Keratinocyte (primary cell): ENCODE results near the gene PCNX1. TPM values are rescaled to one million over a fixed set of nuclear protein-coding genes. Genes with fewer than 3 reads are reported as not detected.

Experiments used
- DNase-seq: peaks from one replicate; pipeline ENCODE4 v3.0.0-alpha.2; 2011; ENCODE audit warnings: low read depth, missing footprints, low spot score
- FAIRE-seq: peaks from 2 replicates; lab custom pipeline; 2011; peaks lifted over from hg19 to GRCh38; lab: Jason Lieb, UNC
- H2AFZ ChIP-seq: 2 replicates; pipeline ENCODE4 v1.6.0; 2012; ENCODE audit warnings: low read length, control low read depth, inconsistent platforms; ENCODE audit not compliant: control insufficient read depth
- H3K27ac ChIP-seq: 2 replicates; pipeline ENCODE4 v1.5.1; 2011; ENCODE audit warnings: low read length; ENCODE audit not compliant: control insufficient read depth, insufficient read depth
- H3K27me3 ChIP-seq: 3 replicates; pipeline ENCODE4 v1.6.0; 2011; ENCODE audit warnings: low read length; ENCODE audit not compliant: control insufficient read depth, insufficient read depth; ENCODE audit errors: extremely low read depth
- H3K36me3 ChIP-seq, 2 experiments: 2 replicates in 1 of 2; 3 replicates in 1 of 2; pipeline ENCODE4 v1.5.1; 2011; ENCODE audit warnings: low read length in 2 of 2, mild to moderate bottlenecking in 1 of 2; ENCODE audit not compliant: control insufficient read depth in 2 of 2, insufficient read depth in 2 of 2; ENCODE audit errors: extremely low read depth in 1 of 2
- H3K4me1 ChIP-seq: 3 replicates; pipeline ENCODE4 v1.5.1; 2011; ENCODE audit warnings: low read length; ENCODE audit not compliant: control insufficient read depth, insufficient read depth; ENCODE audit errors: extremely low read depth
- H3K4me2 ChIP-seq: 3 replicates; pipeline ENCODE4 v1.6.0; 2011; ENCODE audit warnings: low read depth, low read length; ENCODE audit not compliant: control insufficient read depth, insufficient read depth; ENCODE audit errors: extremely low read depth
- H3K4me3 ChIP-seq, 3 experiments: fragments of 200-600 bp in 1 of 3; sonication (generic) in 1 of 3; 2 replicates in 2 of 3; 3 replicates in 1 of 3; pipeline ENCODE4 v1.5.1; 2011 to 2016; ENCODE audit warnings: low read length in 3 of 3, mild to moderate bottlenecking in 3 of 3, control low read depth in 2 of 3, inconsistent platforms in 1 of 3, low read depth in 1 of 3, mixed read lengths in 1 of 3, mixed run types in 1 of 3, moderate library complexity in 1 of 3; ENCODE audit not compliant: control insufficient read depth in 2 of 3, insufficient read depth in 2 of 3; ENCODE audit errors: extremely low read depth in 1 of 3
- H3K79me2 ChIP-seq: 2 replicates; pipeline ENCODE4 v1.6.0; 2012; ENCODE audit warnings: low read length; ENCODE audit not compliant: control insufficient read depth, insufficient read depth
- H3K9ac ChIP-seq: 3 replicates; pipeline ENCODE4 v1.6.0; 2011; ENCODE audit warnings: low read length; ENCODE audit not compliant: control insufficient read depth, insufficient read depth; ENCODE audit errors: extremely low read depth
- H3K9me1 ChIP-seq: 3 replicates; pipeline ENCODE4 v1.6.0; 2011; ENCODE audit warnings: low read length; ENCODE audit not compliant: control insufficient read depth, insufficient read depth; ENCODE audit errors: extremely low read depth
- H3K9me3 ChIP-seq: 2 replicates; pipeline ENCODE4 v1.5.1; 2012; ENCODE audit warnings: low read depth, low read length; ENCODE audit not compliant: control insufficient read depth
- H4K20me1 ChIP-seq: 3 replicates; pipeline ENCODE4 v1.6.0; 2011; ENCODE audit warnings: low read length; ENCODE audit not compliant: control insufficient read depth, insufficient read depth; ENCODE audit errors: extremely low read depth
- EZH2 ChIP-seq: IDR thresholded peaks from one replicate; pipeline ENCODE4 v1.6.1; 2012; ENCODE audit warnings: inconsistent platforms, mild to moderate bottlenecking, low read length, moderate library complexity
- dilution Hi-C: fragments of 300-500 bp; cut with MboI; formaldehyde crosslinking; loops from one replicate; pipeline ENCODE4 v1.7.0; 2020; ENCODE audit warnings: low sequenced_read_pairs; ENCODE audit not compliant: extremely low pct_ligation_motif_present
- polyA minus RNA-seq, 3 experiments: library from RNA; depleted of rRNA, polyadenylated mRNA; stranded (reverse); fragments of >200 nt; gene quantifications; 1 replicate in 1 of 3; 2 replicates in 1 of 3; 3 replicates in 1 of 3; pipeline ENCODE4 v1.2.3, GENCODE V29; 2011
- polyA plus RNA-seq, 5 experiments: library from polyadenylated mRNA; depleted of rRNA in 3 of 5; stranded (reverse) in 3 of 5; stranded (forward) in 1 of 5; unstranded in 1 of 5; fragments of >200 nt; gene quantifications; 1 replicate in 1 of 5; 2 replicates in 3 of 5; 3 replicates in 1 of 5; pipeline versions ENCODE4 v1.2.1 to v1.2.3, GENCODE V29; 2011 to 2012; ENCODE audit warnings: missing spikeins in 2 of 5, low read depth in 1 of 5, low replicate concordance in 1 of 5
- TF ChIP-seq, protein P1 (sequence below), 3 experiments: IDR thresholded peaks in 1 of 3; conservative IDR thresholded peaks in 1 of 3; optimal IDR thresholded peaks in 1 of 3; 2 replicates in 2 of 3; 3 replicates in 1 of 3; pipeline versions ENCODE3 to v1.5.1; 2011; ENCODE audit warnings: low read length in 3 of 3, mild to moderate bottlenecking in 3 of 3, moderate library complexity in 2 of 3, control low read depth in 1 of 3, inconsistent platforms in 1 of 3; ENCODE audit not compliant: insufficient read depth in 2 of 3; ENCODE audit errors: extremely low read depth in 1 of 3

The PCNX1 gene
- 38.2 to 45.0 TPM (median 39.8 TPM) in 3 replicates for polyA plus RNA-seq
- polyA plus RNA-seq (2011; ENCODE audit: low read depth): 8.3 TPM
- 9.2 and 17.8 TPM in 2 replicates for polyA plus RNA-seq (2011; cell fraction: cytosol; rRNA removed)
- polyA plus RNA-seq (2011; cell fraction: nucleus; rRNA removed): 90.4 and 96.7 TPM in 2 replicates
- polyA plus RNA-seq (2012; ENCODE audit: low replicate concordance): 8.8 and 18.3 TPM in 2 replicates
- polyA minus RNA-seq: 97.5 to 158 TPM (median 147 TPM) in 3 replicates
- 37.6 TPM for polyA minus RNA-seq (2011; cell fraction: cytosol; rRNA and poly(A)+ RNA removed)
- 222 and 342 TPM in 2 replicates for polyA minus RNA-seq (2011; cell fraction: nucleus; rRNA and poly(A)+ RNA removed)

GRCh38 chr14:70907176-70907995, at the start of gene PCNX1:
Gene PCNX1, plus strand, starts transcription at chr14:70907459. Its CDS starts 392 bp downstream, at chr14:70907851.
- Histone ChIP-seq H3K27me3 (no peaks in the 10 kb centered on the region), H3K27ac (peak within 1 kb of the TSS; percentile 91), H2AFZ (peak within 1 kb of the TSS; percentile 96), H3K9me3 (no peaks in the 10 kb centered on the region), H3K36me3 (peaks cover 0 to 2% of the 10 kb centered on the region in 2 experiments), H3K4me3 (peak within 1 kb of the TSS; percentile 81 to 87 (median 86)), H3K79me2 (peaks cover 46% of the 10 kb centered on the region), H3K4me2 (peak within 1 kb of the TSS; percentile 96), H3K9me1 (no peaks in the 10 kb centered on the region), H4K20me1 (peaks cover 5% of the 10 kb centered on the region), H3K9ac (peak within 1 kb of the TSS; percentile 92), H3K4me1 (peaks cover 24% of the 10 kb centered on the region)
- DNase-seq: no peak
- TF ChIP-seq, protein P1, sequence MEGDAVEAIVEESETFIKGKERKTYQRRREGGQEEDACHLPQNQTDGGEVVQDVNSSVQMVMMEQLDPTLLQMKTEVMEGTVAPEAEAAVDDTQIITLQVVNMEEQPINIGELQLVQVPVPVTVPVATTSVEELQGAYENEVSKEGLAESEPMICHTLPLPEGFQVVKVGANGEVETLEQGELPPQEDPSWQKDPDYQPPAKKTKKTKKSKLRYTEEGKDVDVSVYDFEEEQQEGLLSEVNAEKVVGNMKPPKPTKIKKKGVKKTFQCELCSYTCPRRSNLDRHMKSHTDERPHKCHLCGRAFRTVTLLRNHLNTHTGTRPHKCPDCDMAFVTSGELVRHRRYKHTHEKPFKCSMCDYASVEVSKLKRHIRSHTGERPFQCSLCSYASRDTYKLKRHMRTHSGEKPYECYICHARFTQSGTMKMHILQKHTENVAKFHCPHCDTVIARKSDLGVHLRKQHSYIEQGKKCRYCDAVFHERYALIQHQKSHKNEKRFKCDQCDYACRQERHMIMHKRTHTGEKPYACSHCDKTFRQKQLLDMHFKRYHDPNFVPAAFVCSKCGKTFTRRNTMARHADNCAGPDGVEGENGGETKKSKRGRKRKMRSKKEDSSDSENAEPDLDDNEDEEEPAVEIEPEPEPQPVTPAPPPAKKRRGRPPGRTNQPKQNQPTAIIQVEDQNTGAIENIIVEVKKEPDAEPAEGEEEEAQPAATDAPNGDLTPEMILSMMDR (optimal IDR thresholded peaks at IDR 0.05 in 1 of 3, IDR thresholded peaks at IDR 0.05 in 1 of 3, conservative IDR thresholded peaks at IDR 0.05 in 1 of 3; ENCODE audit: extremely low read depth in 1 of 3, insufficient read depth in 2 of 3, low read length in 3 of 3): peak; percentile 57 to 82 (median 66)
- TF ChIP-seq EZH2: no peak
- dilution Hi-C loops: no loop called here
- FAIRE-seq: no peak

DNA sequence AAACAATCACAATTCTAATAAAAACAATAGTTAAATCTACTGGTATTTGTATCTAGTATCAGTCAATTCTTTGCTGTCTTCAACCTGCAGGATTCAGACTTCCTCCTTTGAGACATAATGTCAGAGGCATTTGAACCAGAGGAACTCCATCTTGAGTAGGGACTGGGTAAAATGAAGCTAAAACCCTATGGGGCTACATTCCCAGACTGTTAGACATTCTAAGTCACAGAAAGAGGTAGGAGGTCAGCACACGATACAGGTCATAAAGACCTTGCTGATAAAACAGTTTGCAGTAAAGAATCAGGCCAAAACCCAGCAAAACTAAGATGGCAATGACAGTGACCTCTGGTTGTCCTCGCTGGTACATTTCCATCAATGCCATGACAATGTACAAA, 49.8 kb upstream of the PCNX1 start:
- no peaks in the 10 kb centered on the region for H3K79me2 ChIP-seq
- dilution Hi-C loops: no loop called here
- no peaks in the 10 kb centered on the region for H3K9me1 ChIP-seq
- no peak overlapping the region for H3K4me2 ChIP-seq
- H3K4me3 ChIP-seq: no peak overlapping the region
- TF ChIP-seq, protein P1 (optimal IDR thresholded peaks at IDR 0.05 in 1 of 3, IDR thresholded peaks at IDR 0.05 in 1 of 3, conservative IDR thresholded peaks at IDR 0.05 in 1 of 3; ENCODE audit: extremely low read depth in 1 of 3, insufficient read depth in 2 of 3, low read length in 3 of 3): no peak
- no peak for TF ChIP-seq EZH2
- no peaks in the 10 kb centered on the region for H3K36me3 ChIP-seq
- no peak overlapping the region for H3K27ac ChIP-seq
- DNase-seq (no peak), FAIRE-seq (no peak)
- H3K9me3 ChIP-seq: no peaks in the 10 kb centered on the region
- H4K20me1 ChIP-seq: no peaks in the 10 kb centered on the region
- H3K4me1 ChIP-seq: peaks cover 16% of the 10 kb centered on the region
- no peak overlapping the region for H2AFZ ChIP-seq
- H3K9ac ChIP-seq: no peak overlapping the region
- H3K27me3 ChIP-seq: no peaks in the 10 kb centered on the region
